ENCODE results near the gene DHX9.

DNA sequence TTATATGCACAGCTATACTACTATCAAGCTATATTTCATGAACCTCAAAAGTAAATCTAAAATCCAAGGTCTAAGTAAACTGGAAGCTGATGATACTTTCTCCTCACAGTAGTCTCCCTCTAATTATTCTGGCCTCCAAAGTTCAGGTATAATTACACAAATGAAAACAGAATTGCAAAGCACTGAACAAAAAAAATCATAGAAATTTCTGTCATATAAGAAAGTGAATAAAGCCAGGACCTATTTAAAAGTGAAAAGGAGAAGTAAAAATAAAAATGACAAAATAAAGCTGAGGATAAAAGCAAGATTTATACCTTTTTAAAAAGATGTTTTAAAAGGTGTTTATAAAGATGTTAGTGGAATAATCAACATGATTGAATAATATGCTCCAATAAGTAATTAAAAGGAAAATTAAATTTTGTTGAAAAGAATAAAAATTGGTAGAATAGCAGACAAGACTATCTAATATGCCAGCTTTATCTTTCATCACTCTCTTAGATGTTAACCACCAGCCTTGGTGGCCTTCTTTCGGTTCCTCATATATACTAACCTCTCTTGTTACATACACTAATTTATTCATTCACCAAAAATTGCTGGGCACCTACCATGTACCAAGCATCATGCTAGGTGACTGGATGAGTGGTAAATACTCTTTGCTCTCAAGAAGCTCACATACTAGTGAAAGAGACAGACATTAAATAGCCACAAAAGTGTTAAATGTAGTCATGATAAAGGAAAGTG, 88.7 kb downstream of the DHX9 start:
- no peak for TF ChIP-seq POLR2A (IDR thresholded peaks at IDR 0.05)
- TF ChIP-seq, protein P1, sequence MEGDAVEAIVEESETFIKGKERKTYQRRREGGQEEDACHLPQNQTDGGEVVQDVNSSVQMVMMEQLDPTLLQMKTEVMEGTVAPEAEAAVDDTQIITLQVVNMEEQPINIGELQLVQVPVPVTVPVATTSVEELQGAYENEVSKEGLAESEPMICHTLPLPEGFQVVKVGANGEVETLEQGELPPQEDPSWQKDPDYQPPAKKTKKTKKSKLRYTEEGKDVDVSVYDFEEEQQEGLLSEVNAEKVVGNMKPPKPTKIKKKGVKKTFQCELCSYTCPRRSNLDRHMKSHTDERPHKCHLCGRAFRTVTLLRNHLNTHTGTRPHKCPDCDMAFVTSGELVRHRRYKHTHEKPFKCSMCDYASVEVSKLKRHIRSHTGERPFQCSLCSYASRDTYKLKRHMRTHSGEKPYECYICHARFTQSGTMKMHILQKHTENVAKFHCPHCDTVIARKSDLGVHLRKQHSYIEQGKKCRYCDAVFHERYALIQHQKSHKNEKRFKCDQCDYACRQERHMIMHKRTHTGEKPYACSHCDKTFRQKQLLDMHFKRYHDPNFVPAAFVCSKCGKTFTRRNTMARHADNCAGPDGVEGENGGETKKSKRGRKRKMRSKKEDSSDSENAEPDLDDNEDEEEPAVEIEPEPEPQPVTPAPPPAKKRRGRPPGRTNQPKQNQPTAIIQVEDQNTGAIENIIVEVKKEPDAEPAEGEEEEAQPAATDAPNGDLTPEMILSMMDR (IDR thresholded peaks at IDR 0.05 in 4 of 5, conservative IDR thresholded peaks at IDR 0.05 in 1 of 5) = no peak

Data from gastrocnemius medialis (tissue), 4 donors.